HEK293 (cell line): Measurements from ENCODE around the gene MYBPH.

Source experiments
- CTCF ChIA-PET: fragments of 350-600 bp; formaldehyde crosslinking; extraction: SDS; loops from one replicate; lab custom pipeline; 2021; ENCODE audit warnings: antibody characterized with exemption; lab: Yijun Ruan, JAX
- POLR2A ChIA-PET: fragments of 300-600 bp; formaldehyde crosslinking; extraction: SDS; loops from one replicate; lab custom pipeline; 2020; ENCODE audit warnings: antibody characterized with exemption, inconsistent platforms; lab: Yijun Ruan, JAX
- H3K27ac ChIP-seq: fragments of 200-500 bp; sonication (Bioruptor generic); 2 replicates; pipeline ENCODE4 v1.5.1; 2014; ENCODE audit warnings: low read depth, low read length, control low read depth, inconsistent platforms; ENCODE audit errors: extremely low read depth
- H3K36me3 ChIP-seq, 2 experiments: fragments of 200-500 bp in 1 of 2; sonication (Bioruptor generic) in 1 of 2; 1 replicate in 1 of 2; 2 replicates in 1 of 2; pipeline ENCODE4 v1.5.1; 2014 to 2017; ENCODE audit warnings: inconsistent platforms in 2 of 2, low read length in 2 of 2; ENCODE audit not compliant: control insufficient read depth in 2 of 2, insufficient read depth in 1 of 2
- H3K4me1 ChIP-seq: fragments of 200-500 bp; sonication (Bioruptor generic); 2 replicates; pipeline ENCODE4 v1.5.1; 2014; ENCODE audit warnings: mild to moderate bottlenecking, low read length, inconsistent platforms; ENCODE audit not compliant: control insufficient read depth, insufficient read depth
- H3K4me3 ChIP-seq: 2 replicates; pipeline ENCODE4 v1.5.1; 2011; ENCODE audit warnings: low read depth, mild to moderate bottlenecking, control low read depth, low read length, moderate library complexity
- H3K9me3 ChIP-seq: fragments of 200-500 bp; sonication (Bioruptor generic); 2 replicates; pipeline ENCODE4 v1.5.1; 2014; ENCODE audit warnings: low read depth, low read length, inconsistent platforms; ENCODE audit not compliant: control insufficient read depth, insufficient read depth
- ZBTB10 ChIP-seq: fragments of 450-650 bp; formaldehyde crosslinking; IDR thresholded peaks from 2 replicates; pipeline ENCODE4 v1.5.1; 2016; ENCODE audit warnings: missing biosample characterization, missing genetic modification characterization
- ZBTB17 ChIP-seq: fragments of 450-650 bp; formaldehyde crosslinking; IDR thresholded peaks from 2 replicates; pipeline ENCODE4 v1.5.1; 2016; ENCODE audit warnings: missing biosample characterization, missing genetic modification characterization
- ZNF214 ChIP-seq: fragments of 450-650 bp; formaldehyde crosslinking; IDR thresholded peaks from 2 replicates; pipeline ENCODE4 v1.5.1; 2017; ENCODE audit warnings: missing biosample characterization, mild to moderate bottlenecking, missing genetic modification characterization, borderline replicate concordance
- ZNF274 ChIP-seq, 2 experiments: fragments of 200-500 bp in 1 of 2; fragments of 450-650 bp in 1 of 2; sonication (Bioruptor generic) in 1 of 2; formaldehyde crosslinking in 1 of 2; IDR thresholded peaks; 2 replicates each; pipeline versions ENCODE4 v1.5.1 to v1.6.1; 2014 to 2016; ENCODE audit warnings: borderline replicate concordance in 1 of 2, inconsistent platforms in 1 of 2, low read length in 1 of 2, missing biosample characterization in 1 of 2, missing genetic modification characterization in 1 of 2
- ZNF707 ChIP-seq: fragments of 450-650 bp; formaldehyde crosslinking; IDR thresholded peaks from 2 replicates; pipeline ENCODE4 v1.5.1; 2016; ENCODE audit warnings: missing biosample characterization, missing genetic modification characterization
- TF ChIP-seq, protein P1 (sequence below): fragments of 450-650 bp; formaldehyde crosslinking; IDR thresholded peaks from 2 replicates; pipeline ENCODE4 v1.5.1; 2016; ENCODE audit warnings: missing biosample characterization, missing genetic modification characterization
- TF ChIP-seq, protein P2 (sequence below): fragments of 450-650 bp; formaldehyde crosslinking; IDR thresholded peaks from 2 replicates; pipeline ENCODE4 v1.5.1; 2016; ENCODE audit warnings: missing biosample characterization, missing genetic modification characterization, borderline replicate concordance
- TF ChIP-seq, protein P3 (sequence below): fragments of 450-650 bp; formaldehyde crosslinking; IDR thresholded peaks from 2 replicates; pipeline ENCODE4 v1.5.1; 2016; ENCODE audit warnings: missing biosample characterization, missing genetic modification characterization, borderline replicate concordance

MYBPH gene

GRCh38 chr1:203159844-203160243 lies 15.8 kb downstream of the MYBPH start (continued):
- TF ChIP-seq, protein P1, sequence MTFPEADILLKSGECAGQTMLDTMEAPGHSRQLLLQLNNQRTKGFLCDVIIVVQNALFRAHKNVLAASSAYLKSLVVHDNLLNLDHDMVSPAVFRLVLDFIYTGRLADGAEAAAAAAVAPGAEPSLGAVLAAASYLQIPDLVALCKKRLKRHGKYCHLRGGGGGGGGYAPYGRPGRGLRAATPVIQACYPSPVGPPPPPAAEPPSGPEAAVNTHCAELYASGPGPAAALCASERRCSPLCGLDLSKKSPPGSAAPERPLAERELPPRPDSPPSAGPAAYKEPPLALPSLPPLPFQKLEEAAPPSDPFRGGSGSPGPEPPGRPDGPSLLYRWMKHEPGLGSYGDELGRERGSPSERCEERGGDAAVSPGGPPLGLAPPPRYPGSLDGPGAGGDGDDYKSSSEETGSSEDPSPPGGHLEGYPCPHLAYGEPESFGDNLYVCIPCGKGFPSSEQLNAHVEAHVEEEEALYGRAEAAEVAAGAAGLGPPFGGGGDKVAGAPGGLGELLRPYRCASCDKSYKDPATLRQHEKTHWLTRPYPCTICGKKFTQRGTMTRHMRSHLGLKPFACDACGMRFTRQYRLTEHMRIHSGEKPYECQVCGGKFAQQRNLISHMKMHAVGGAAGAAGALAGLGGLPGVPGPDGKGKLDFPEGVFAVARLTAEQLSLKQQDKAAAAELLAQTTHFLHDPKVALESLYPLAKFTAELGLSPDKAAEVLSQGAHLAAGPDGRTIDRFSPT (tag by site-specific recombination), result no peak
- no peak for TF ChIP-seq ZNF214 (tag by site-specific recombination)
- TF ChIP-seq, protein P2, sequence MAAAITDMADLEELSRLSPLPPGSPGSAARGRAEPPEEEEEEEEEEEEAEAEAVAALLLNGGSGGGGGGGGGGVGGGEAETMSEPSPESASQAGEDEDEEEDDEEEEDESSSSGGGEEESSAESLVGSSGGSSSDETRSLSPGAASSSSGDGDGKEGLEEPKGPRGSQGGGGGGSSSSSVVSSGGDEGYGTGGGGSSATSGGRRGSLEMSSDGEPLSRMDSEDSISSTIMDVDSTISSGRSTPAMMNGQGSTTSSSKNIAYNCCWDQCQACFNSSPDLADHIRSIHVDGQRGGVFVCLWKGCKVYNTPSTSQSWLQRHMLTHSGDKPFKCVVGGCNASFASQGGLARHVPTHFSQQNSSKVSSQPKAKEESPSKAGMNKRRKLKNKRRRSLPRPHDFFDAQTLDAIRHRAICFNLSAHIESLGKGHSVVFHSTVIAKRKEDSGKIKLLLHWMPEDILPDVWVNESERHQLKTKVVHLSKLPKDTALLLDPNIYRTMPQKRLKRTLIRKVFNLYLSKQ, result no peak

DNA sequence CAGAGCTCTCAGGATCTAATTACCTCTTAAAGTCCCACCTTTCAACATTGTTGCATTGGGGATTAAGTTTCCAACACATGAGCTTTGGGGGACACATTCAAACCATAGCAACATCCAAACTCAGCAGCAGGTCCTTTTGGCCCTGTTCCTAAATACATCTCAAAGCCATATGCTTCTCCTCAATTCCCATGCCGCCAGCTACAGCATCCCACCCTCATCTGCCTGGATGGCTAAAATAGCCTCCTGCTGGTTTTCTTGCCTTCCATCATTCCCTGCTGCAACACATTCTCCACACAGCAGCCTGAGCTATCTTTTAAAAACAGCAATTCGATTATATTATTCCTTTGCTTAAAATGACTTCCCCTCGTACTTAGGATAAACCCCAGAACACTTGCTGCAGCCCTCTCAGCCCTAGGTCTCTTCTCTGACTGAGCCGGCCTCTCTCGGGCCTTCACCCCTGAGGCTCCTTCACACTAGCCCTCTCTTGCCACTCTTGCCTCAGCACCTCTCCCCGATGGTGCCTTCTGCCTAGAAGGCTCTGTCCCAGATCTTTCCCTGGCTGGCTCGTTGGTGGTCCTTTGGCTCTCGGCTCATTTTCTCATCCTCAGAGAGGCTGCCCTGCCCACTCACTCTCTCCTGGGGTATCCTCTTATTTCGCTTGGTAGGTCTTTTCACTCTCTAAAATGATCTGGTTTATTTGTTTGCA lies 16.5 kb downstream of the MYBPH start:
- no peak overlapping the region for H3K4me3 ChIP-seq
- H3K36me3 ChIP-seq, result no peaks in the 10 kb centered on the region
- ChIA-PET CTCF (interaction anchor here (1.2 to 3.4 kb wide), 2 partner anchors 13 to 56 kb away, joined by 3 to 18 read pairs; no protein-coding TSS in a partner anchor), POLR2A (no interaction called here)
- TF ChIP-seq ZBTB17 (tag by site-specific recombination) (no peak), ZNF274 (IDR thresholded peaks at IDR 0.05; ENCODE audit: low read length) (no peak), ZNF274 (tag by site-specific recombination; IDR thresholded peaks at IDR 0.05; ENCODE audit: borderline replicate concordance) (no peak)
- TF ChIP-seq, protein P3, sequence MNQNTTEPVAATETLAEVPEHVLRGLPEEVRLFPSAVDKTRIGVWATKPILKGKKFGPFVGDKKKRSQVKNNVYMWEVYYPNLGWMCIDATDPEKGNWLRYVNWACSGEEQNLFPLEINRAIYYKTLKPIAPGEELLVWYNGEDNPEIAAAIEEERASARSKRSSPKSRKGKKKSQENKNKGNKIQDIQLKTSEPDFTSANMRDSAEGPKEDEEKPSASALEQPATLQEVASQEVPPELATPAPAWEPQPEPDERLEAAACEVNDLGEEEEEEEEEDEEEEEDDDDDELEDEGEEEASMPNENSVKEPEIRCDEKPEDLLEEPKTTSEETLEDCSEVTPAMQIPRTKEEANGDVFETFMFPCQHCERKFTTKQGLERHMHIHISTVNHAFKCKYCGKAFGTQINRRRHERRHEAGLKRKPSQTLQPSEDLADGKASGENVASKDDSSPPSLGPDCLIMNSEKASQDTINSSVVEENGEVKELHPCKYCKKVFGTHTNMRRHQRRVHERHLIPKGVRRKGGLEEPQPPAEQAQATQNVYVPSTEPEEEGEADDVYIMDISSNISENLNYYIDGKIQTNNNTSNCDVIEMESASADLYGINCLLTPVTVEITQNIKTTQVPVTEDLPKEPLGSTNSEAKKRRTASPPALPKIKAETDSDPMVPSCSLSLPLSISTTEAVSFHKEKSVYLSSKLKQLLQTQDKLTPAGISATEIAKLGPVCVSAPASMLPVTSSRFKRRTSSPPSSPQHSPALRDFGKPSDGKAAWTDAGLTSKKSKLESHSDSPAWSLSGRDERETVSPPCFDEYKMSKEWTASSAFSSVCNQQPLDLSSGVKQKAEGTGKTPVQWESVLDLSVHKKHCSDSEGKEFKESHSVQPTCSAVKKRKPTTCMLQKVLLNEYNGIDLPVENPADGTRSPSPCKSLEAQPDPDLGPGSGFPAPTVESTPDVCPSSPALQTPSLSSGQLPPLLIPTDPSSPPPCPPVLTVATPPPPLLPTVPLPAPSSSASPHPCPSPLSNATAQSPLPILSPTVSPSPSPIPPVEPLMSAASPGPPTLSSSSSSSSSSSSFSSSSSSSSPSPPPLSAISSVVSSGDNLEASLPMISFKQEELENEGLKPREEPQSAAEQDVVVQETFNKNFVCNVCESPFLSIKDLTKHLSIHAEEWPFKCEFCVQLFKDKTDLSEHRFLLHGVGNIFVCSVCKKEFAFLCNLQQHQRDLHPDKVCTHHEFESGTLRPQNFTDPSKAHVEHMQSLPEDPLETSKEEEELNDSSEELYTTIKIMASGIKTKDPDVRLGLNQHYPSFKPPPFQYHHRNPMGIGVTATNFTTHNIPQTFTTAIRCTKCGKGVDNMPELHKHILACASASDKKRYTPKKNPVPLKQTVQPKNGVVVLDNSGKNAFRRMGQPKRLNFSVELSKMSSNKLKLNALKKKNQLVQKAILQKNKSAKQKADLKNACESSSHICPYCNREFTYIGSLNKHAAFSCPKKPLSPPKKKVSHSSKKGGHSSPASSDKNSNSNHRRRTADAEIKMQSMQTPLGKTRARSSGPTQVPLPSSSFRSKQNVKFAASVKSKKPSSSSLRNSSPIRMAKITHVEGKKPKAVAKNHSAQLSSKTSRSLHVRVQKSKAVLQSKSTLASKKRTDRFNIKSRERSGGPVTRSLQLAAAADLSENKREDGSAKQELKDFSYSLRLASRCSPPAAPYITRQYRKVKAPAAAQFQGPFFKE, result no peak
- H3K27ac ChIP-seq, result no peak overlapping the region
- H3K4me1 ChIP-seq, result peaks cover 6% of the 10 kb centered on the region; the same call in 1 of the 2 replicates
- H3K9me3 ChIP-seq, result no peaks in the 10 kb centered on the region

GRCh38 chr1:203158423-203158822 lies 17.2 kb downstream of the MYBPH start:
- Histone ChIP-seq H3K36me3 (no peaks in the 10 kb centered on the region), H3K9me3 (no peaks in the 10 kb centered on the region), H3K4me1 (peaks cover 8% of the 10 kb centered on the region; the same call in 1 of the 2 replicates), H3K4me3 (no peak overlapping the region), H3K27ac (no peak overlapping the region)
- ChIA-PET CTCF (interaction anchor here (1.2 to 3.4 kb wide), 2 partner anchors 14 to 57 kb away, joined by 3 to 18 read pairs; no protein-coding TSS in a partner anchor), POLR2A (no interaction called here)
- TF ChIP-seq ZNF707 (peak; percentile 90), ZBTB10 (tag by site-specific recombination) (no peak)
